ENCODE data around the gene ZNF732. TPM values are rescaled to one million over a fixed set of nuclear protein-coding genes. Genes with fewer than 3 reads are reported as not detected.

The ZNF732 gene
- polyA plus RNA-seq, 3 donors, result not detected

- no peaks in the 10 kb centered on the region for H3K4me1 ChIP-seq (ENCODE audit: control insufficient read depth in 1 of 2, insufficient read depth in 2 of 2, low read length in 2 of 2)
- H3K9me3 ChIP-seq (replicated peaks in 1 of 2; ENCODE audit: control insufficient read depth in 1 of 2, insufficient read depth in 1 of 2, low read length in 2 of 2), result peaks cover 55 to 70% of the 10 kb centered on the region in 2 donors
- no peaks in the 10 kb centered on the region for H3K36me3 ChIP-seq (replicated peaks in 1 of 2; ENCODE audit: control insufficient read depth in 1 of 2, insufficient read depth in 2 of 2, low read length in 2 of 2)
- Mint-ChIP-seq H3K4me1 (no peaks in the 10 kb centered on the region), H3K4me3 (no peak overlapping the region), H3K27ac (no peak overlapping the region), H3K27me3 (ENCODE audit: low read depth in 3 of 3) (no peaks in the 10 kb centered on the region), H3K9me3 (peaks cover 13 to 59% (median 49%) of the 10 kb centered on the region in 7 donors), H3K36me3 (no peaks in the 10 kb centered on the region)
- no peak for TF ChIP-seq CTCF (IDR thresholded peaks at IDR 0.05)
- H3K4me2 ChIP-seq (replicated peaks; ENCODE audit: extremely low read depth, low read length, poor library complexity, severe bottlenecking), result no peak overlapping the region
- no peak overlapping the region for H3K4me3 ChIP-seq (replicated peaks in 1 of 3; ENCODE audit: low read depth in 2 of 3, low read length in 3 of 3)
- H2AFZ ChIP-seq (ENCODE audit: insufficient read depth, low read depth, low read length, poor library complexity, severe bottlenecking), result no peak overlapping the region
- H3K9ac ChIP-seq (ENCODE audit: insufficient read depth, low read length, poor library complexity, severe bottlenecking), result no peak overlapping the region
- H3K79me2 ChIP-seq (ENCODE audit: insufficient read depth, low read length), result no peaks in the 10 kb centered on the region
- DNase-seq, result no peak
- no peaks in the 10 kb centered on the region for H4K20me1 ChIP-seq (ENCODE audit: insufficient read depth, low read length)
- H3K27ac ChIP-seq (ENCODE audit: low read depth in 1 of 2, low read length in 2 of 2), result no peak overlapping the region
- intact Hi-C loops (cut with micrococcal nuclease), result no loop called here
- no peaks in the 10 kb centered on the region for H3K27me3 ChIP-seq (ENCODE audit: control insufficient read depth in 2 of 2, insufficient read depth in 2 of 2, low read length in 2 of 2)
- WGBS (ENCODE audit: insufficient coverage), result 57% methylated on average over 1 of the region's 2 CpGs
These were observed 16.4 kb downstream of the ZNF732 start for GRCh38 chr4:288891-289290.

DNA sequence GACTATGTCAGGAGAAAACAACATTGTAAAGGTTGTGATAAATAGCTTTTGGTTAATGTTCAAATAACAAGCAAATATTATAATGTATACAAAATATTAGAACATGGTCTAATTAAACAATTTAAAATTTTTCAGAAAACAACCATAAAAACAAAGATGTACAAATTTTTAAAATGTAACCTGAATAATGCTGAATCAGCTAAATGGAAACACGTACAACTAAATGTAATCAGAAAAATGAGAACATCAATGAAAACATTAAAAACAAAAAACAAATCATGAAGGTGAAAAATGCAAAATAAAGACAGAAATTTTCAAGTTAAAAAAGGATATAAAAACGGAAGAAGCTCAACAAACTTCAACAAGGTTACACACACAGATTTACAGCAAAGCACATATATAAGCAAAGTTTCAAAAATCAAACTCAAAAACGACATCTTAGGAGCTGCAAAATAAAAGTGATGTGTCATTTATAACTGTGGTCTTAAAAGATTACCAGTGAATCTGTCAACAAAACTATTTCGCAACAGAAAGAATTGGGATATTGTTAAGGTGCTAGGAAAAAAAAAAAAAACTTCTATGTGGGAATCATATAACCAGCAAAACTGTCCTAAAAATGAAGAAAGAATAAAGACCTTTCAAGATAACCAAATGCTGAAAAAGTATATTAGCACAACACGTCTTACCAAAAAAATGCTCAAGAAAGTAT, 31.8 kb downstream of the ZNF732 start:
- WGBS (ENCODE audit: insufficient coverage), result no CpG with 5 or more reads among the region's 5 CpGs
- intact Hi-C loops (cut with micrococcal nuclease), result no loop called here
- no peak overlapping the region for H3K27ac Mint-ChIP-seq

More for the DNA sequence above, 31.8 kb downstream of the ZNF732 start:
- DNase-seq, result no peak
- no peak for TF ChIP-seq CTCF (IDR thresholded peaks at IDR 0.05)
- Mint-ChIP-seq H3K4me3 (no peak overlapping the region), H3K36me3 (no peaks in the 10 kb centered on the region), H3K9me3 (peaks cover 26 to 70% (median 53%) of the 10 kb centered on the region in 7 donors), H3K27me3 (ENCODE audit: low read depth in 3 of 3) (peaks cover 0 to 2% (median under 1%) of the 10 kb centered on the region in 3 donors), H3K4me1 (no peaks in the 10 kb centered on the region)
- H3K4me2 ChIP-seq (replicated peaks; ENCODE audit: extremely low read depth, low read length, poor library complexity, severe bottlenecking), result no peak overlapping the region
- H3K4me3 ChIP-seq (replicated peaks in 1 of 3; ENCODE audit: low read depth in 2 of 3, low read length in 3 of 3), result no peak overlapping the region
- no peaks in the 10 kb centered on the region for H3K27me3 ChIP-seq (ENCODE audit: control insufficient read depth in 2 of 2, insufficient read depth in 2 of 2, low read length in 2 of 2)
- H3K79me2 ChIP-seq (ENCODE audit: insufficient read depth, low read length), result no peaks in the 10 kb centered on the region
- H4K20me1 ChIP-seq (ENCODE audit: insufficient read depth, low read length), result no peaks in the 10 kb centered on the region
- H3K9me3 ChIP-seq (replicated peaks in 1 of 2; ENCODE audit: control insufficient read depth in 1 of 2, insufficient read depth in 1 of 2, low read length in 2 of 2), result peaks cover 15 to 82% of the 10 kb centered on the region in 2 donors
- no peak overlapping the region for H2AFZ ChIP-seq (ENCODE audit: insufficient read depth, low read depth, low read length, poor library complexity, severe bottlenecking)
- no peak overlapping the region for H3K27ac ChIP-seq (ENCODE audit: low read depth in 1 of 2, low read length in 2 of 2)
- H3K4me1 ChIP-seq (ENCODE audit: control insufficient read depth in 1 of 2, insufficient read depth in 2 of 2, low read length in 2 of 2), result no peaks in the 10 kb centered on the region
- H3K36me3 ChIP-seq (replicated peaks in 1 of 2; ENCODE audit: control insufficient read depth in 1 of 2, insufficient read depth in 2 of 2, low read length in 2 of 2), result no peaks in the 10 kb centered on the region
- H3K9ac ChIP-seq (ENCODE audit: insufficient read depth, low read length, poor library complexity, severe bottlenecking), result no peak overlapping the region

Measured in CD14-positive monocyte (primary cell).